ENCODE measurements around the gene ESRP2.

The ESRP2 gene

GRCh38 chr16:68217506-68217905, 18.4 kb downstream of the ESRP2 start:
- DNase-seq (ENCODE audit: low read depth): no peak

DNA sequence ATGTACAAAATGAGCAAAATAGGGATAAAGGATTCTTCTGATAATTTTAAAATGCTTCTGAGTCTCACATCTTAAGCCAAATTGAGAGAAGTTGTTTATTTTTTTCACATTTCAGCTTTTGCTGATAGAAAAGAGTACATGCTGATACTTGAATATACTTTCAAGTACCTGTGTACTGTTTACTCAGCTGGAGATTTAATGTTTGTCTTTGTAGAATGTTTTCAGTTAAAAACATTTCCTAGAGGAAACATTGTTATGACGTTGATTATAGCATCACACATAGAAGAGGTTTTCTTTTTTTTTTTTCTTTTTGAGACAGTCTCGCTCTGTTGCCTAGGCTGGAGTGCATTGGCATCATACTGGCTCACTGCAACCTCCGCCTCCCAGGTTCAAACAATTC, 19.7 kb downstream of the ESRP2 start:
- no peak for DNase-seq (ENCODE audit: low read depth)

DNA sequence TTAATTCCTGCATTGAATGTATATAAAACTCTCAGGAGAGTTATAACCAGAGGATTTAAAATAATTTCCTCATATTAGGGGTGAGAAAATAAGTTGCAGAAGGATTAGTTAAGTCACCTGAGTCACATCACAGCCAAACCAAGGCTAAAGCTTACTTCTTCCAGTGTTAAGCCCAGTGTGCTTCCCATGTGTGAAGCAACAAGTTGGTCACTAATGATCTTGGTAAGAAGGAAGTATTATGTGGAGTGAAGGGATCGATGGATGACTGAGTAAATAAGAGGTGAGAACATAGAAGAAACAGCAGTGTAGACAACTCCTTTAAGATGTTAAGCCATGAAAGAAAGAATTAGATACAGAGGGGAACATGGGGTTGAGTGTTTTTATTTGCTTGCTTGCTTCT, 20.6 kb downstream of the ESRP2 start:
- no peak for DNase-seq (ENCODE audit: low read depth)

GRCh38 chr16:68214726-68215125, 21.2 kb downstream of the ESRP2 start:
- no peak for DNase-seq (ENCODE audit: low read depth)

GRCh38 chr16:68206245-68206644, 29.7 kb downstream of the ESRP2 start:
- no peak for DNase-seq (ENCODE audit: low read depth)

DNA sequence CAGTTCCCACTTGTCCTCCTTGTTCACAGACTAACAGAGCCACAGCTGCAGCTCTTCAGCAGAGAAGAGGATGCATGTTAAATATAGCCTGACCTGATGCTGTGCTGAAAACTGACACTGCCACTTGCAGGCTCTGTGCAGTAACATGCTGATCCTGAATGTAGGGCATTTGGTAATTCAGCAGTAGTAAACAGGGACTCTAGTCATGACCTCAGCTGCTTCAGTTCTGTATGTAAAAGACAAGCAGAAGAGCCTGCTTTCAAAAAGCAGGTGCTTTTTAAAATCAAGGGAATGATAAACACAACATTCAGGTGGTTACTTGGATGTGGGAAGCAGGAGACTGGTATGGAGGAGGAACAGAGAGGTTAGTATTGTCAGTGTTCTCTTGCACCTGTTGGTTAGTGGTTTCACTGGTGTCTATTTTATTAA, 33.8 kb downstream of the ESRP2 start:
- no peak for DNase-seq (ENCODE audit: low read depth)

- DNase-seq (ENCODE audit: low read depth): peak; percentile 54
These were observed 35.7 kb downstream of the ESRP2 start for GRCh38 chr16:68200088-68200783.

GRCh38 chr16:68197250-68197649, 38.7 kb downstream of the ESRP2 start:
- DNase-seq (ENCODE audit: low read depth): peak; percentile 54

DNA sequence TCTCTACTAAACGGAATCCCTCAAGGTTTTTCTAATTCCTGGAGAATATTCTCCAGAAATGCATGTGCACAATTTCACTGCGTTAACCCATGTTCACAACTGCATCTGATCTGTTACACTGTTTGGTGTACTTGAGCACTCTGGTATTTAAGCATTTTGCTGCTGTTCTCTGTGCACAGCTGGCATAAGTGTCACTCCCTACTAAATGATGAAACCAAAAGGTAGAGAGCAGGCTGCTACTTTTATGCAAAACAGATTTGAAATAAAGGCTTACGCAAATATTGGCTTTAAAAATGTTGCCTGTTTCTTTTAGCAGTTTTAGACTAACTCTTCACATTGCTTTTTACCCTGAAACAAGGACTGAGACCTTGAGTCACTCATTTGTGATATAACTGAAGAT, 41.7 kb downstream of the ESRP2 start:
- DNase-seq (ENCODE audit: low read depth): no peak

GRCh38 chr16:68190736-68191510, 45.0 kb downstream of the ESRP2 start:
- DNase-seq (ENCODE audit: low read depth): peak; percentile 16

DNA sequence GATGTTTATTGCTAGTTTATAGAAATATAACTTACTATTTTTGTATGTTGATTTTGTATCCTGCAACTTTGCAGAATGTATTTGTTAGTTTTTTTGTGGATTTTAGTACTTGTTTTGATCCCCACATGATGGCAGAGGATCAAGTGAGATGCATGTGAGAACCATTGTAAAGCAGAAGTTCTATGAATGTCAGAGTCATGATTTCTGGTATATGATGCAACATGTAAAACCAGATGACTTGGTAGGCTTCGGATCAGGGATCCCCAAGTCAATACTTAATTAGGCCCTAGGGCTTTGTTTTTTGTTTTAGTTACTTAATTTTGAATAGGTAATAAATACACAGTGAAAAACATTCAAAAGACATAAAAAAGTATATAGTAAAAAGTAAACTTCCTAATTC, 45.8 kb downstream of the ESRP2 start:
- DNase-seq (ENCODE audit: low read depth): no peak

DNA sequence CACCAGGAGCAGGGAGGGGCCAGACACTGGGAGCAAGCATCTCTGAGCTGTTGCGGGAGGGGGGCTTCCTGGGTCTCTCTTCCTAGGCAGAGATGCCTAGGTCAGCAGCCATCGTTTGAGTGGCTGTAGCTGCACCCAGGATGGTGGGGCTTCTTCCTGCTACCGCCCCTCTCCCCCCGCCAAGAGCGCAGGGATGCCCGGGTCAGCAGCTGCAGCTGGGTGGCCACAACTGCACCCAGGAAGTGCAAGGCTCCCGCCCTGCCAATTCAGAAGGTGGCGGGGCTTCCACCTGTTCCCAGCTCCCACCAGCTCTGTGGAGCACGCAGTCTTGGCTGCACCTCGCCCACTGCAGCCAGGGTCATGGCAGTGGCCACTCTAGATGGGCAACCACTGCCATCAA, 47.8 kb downstream of the ESRP2 start:
- no peak for DNase-seq (ENCODE audit: low read depth)

- DNase-seq (ENCODE audit: low read depth): no peak
These were observed 48.4 kb downstream of the ESRP2 start for GRCh38 chr16:68187505-68187904.

- DNase-seq (ENCODE audit: low read depth): no peak
These were observed 49.0 kb downstream of the ESRP2 start for GRCh38 chr16:68186877-68187276.

DNA sequence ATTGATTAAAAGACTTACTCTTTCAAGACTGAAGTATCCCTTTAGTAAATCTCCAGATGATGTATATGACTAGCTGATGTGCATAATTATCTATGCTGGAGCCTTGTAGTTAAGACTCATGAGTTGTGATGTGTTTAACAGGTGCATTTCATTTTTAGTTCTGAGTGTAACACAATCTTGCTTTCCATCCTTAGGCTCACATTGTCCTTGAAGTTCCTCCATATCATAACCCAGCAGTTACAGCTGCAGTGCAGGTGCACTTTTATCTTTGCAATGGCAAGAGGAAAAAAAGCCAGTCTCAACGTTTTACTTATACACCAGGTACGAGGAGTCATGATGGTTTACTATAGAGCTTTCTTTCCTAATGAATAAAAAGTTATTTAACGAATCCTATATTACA, 52.9 kb downstream of the ESRP2 start:
- DNase-seq (ENCODE audit: low read depth): no peak

- DNase-seq (ENCODE audit: low read depth): no peak
These were observed 56.1 kb downstream of the ESRP2 start for GRCh38 chr16:68179855-68180254.

DNA sequence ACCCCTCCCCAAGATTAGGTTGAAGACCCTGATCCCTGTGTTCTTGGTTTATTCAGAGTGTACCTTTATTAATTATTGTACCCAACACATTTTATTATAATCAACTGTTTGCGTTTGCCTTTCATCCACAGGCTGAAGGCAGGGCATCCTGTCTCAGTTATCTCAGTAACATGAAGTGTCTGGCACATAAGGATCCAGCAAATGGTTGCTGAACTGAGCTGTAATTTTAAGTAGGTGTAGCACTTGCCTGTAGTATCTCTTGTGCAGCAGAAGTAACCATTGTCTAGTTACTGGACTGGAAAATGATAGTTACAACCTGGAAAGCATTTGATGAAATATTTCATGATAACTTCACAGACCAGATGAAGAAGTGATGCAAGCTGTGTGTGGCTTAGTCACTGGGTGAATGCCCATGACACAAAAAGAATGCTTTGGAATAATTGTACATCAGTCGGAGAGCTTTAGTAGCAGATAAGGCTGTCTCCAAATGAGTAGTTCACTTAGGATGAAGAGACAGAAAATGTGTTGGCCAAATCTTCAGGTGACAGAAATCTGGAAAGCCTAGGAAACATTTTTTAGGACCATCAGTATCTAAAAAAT, 56.6 kb downstream of the ESRP2 start:
- no peak for DNase-seq (ENCODE audit: low read depth)

Measured in ELR (cell line).